HL-60 (cell line): Measurements from ENCODE around the gene VDAC2.

ENCODE experiments used
- POLR2AphosphoS5 ChIP-seq: IDR thresholded peaks from 2 replicates; pipeline ENCODE4 v1.6.1; 2012; ENCODE audit warnings: low read depth
- SPI1 ChIP-seq: IDR thresholded peaks from 2 replicates; pipeline ENCODE4 v1.6.1; 2012; ENCODE audit warnings: low read depth, mild to moderate bottlenecking, borderline replicate concordance
- TF ChIP-seq, protein P1 (sequence below): IDR thresholded peaks from one replicate; pipeline ENCODE4 v1.5.1; 2011; ENCODE audit warnings: low read length, control low read depth, inconsistent platforms; ENCODE audit not compliant: insufficient read depth
- TF ChIP-seq, protein P2 (sequence below): IDR thresholded peaks from 2 replicates; pipeline ENCODE4 v1.6.1; 2012; ENCODE audit warnings: low read depth; ENCODE audit not compliant: insufficient replicate concordance

DNA sequence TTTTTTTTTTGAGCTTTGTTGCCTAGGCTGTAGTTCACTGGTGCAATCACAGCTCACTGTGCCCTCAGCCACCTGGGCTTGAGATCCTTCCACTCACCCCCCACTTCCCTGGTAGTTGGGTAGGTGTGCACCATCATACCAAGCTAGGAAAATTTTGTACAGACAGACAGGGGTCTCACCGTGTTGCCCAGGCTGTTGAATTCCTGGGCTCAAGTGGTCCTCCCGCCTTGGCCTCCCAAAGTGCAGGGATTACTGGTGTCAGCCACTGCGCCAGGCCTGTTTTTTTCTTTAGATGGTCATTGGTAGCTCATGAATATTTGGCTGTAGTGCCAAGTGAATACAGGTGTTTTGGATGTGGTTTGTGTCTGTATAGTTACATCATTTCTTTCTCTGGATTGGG is 17.7 kb downstream of the VDAC2 start:
- TF ChIP-seq SPI1 (no peak), POLR2AphosphoS5 (no peak)
- TF ChIP-seq, protein P1, sequence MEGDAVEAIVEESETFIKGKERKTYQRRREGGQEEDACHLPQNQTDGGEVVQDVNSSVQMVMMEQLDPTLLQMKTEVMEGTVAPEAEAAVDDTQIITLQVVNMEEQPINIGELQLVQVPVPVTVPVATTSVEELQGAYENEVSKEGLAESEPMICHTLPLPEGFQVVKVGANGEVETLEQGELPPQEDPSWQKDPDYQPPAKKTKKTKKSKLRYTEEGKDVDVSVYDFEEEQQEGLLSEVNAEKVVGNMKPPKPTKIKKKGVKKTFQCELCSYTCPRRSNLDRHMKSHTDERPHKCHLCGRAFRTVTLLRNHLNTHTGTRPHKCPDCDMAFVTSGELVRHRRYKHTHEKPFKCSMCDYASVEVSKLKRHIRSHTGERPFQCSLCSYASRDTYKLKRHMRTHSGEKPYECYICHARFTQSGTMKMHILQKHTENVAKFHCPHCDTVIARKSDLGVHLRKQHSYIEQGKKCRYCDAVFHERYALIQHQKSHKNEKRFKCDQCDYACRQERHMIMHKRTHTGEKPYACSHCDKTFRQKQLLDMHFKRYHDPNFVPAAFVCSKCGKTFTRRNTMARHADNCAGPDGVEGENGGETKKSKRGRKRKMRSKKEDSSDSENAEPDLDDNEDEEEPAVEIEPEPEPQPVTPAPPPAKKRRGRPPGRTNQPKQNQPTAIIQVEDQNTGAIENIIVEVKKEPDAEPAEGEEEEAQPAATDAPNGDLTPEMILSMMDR: no peak
- TF ChIP-seq, protein P2, sequence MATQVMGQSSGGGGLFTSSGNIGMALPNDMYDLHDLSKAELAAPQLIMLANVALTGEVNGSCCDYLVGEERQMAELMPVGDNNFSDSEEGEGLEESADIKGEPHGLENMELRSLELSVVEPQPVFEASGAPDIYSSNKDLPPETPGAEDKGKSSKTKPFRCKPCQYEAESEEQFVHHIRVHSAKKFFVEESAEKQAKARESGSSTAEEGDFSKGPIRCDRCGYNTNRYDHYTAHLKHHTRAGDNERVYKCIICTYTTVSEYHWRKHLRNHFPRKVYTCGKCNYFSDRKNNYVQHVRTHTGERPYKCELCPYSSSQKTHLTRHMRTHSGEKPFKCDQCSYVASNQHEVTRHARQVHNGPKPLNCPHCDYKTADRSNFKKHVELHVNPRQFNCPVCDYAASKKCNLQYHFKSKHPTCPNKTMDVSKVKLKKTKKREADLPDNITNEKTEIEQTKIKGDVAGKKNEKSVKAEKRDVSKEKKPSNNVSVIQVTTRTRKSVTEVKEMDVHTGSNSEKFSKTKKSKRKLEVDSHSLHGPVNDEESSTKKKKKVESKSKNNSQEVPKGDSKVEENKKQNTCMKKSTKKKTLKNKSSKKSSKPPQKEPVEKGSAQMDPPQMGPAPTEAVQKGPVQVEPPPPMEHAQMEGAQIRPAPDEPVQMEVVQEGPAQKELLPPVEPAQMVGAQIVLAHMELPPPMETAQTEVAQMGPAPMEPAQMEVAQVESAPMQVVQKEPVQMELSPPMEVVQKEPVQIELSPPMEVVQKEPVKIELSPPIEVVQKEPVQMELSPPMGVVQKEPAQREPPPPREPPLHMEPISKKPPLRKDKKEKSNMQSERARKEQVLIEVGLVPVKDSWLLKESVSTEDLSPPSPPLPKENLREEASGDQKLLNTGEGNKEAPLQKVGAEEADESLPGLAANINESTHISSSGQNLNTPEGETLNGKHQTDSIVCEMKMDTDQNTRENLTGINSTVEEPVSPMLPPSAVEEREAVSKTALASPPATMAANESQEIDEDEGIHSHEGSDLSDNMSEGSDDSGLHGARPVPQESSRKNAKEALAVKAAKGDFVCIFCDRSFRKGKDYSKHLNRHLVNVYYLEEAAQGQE: no peak
